H9 (cell line): ENCODE measurements around the gene NHS. TPM values are rescaled to one million over a fixed set of nuclear protein-coding genes. Genes with fewer than 3 reads are reported as not detected.
"Not testable (repeated sequence)": the region's sequence is repeated elsewhere in the genome, so short reads cannot be mapped to it uniquely, and the experiment has no call there.

Experiments used
- DNase-seq: peaks from one replicate; pipeline ENCODE4 v3.0.0-alpha.2; 2017
- H2AFZ ChIP-seq: one replicate; pipeline ENCODE4 v1.6.1; 2013; ENCODE audit warnings: mild to moderate bottlenecking, low read length, control low read depth, moderate library complexity
- H2AK5ac ChIP-seq: 2 replicates; pipeline ENCODE4 v1.6.1; 2013; ENCODE audit warnings: low read length, control low read depth, mixed read lengths; ENCODE audit not compliant: insufficient read length
- H2BK120ac ChIP-seq: one replicate; pipeline ENCODE4 v1.6.1; 2013; ENCODE audit warnings: low read depth, mild to moderate bottlenecking, low read length, control low read depth, inconsistent platforms; ENCODE audit not compliant: poor library complexity, severe bottlenecking
- H2BK12ac ChIP-seq: 2 replicates; pipeline ENCODE4 v1.6.1; 2013; ENCODE audit warnings: low read length, control low read depth, mixed read lengths, low read depth; ENCODE audit not compliant: insufficient read length
- H2BK15ac ChIP-seq: 2 replicates; pipeline ENCODE4 v1.6.1; 2013; ENCODE audit warnings: low read depth, low read length, control low read depth
- H2BK20ac ChIP-seq: one replicate; pipeline ENCODE4 v1.6.1; 2013; ENCODE audit warnings: low read depth, mild to moderate bottlenecking, low read length, control low read depth, inconsistent platforms; ENCODE audit not compliant: poor library complexity, severe bottlenecking
- H2BK5ac ChIP-seq: 2 replicates; pipeline ENCODE4 v1.6.1; 2013; ENCODE audit warnings: low read length, control low read depth, mixed read lengths; ENCODE audit not compliant: insufficient read length
- H3K14ac ChIP-seq: 2 replicates; pipeline ENCODE4 v1.6.1; 2013; ENCODE audit warnings: low read length, control low read depth; ENCODE audit not compliant: insufficient read depth
- H3K18ac ChIP-seq: 2 replicates; pipeline ENCODE4 v1.6.1; 2013; ENCODE audit warnings: low read depth, mild to moderate bottlenecking, mixed read lengths, low read length, control low read depth; ENCODE audit not compliant: insufficient read length
- H3K23ac ChIP-seq: 2 replicates; pipeline ENCODE4 v1.6.1; 2013; ENCODE audit warnings: low read length, control low read depth, mixed read lengths, low read depth; ENCODE audit not compliant: insufficient read length
- H3K23me2 ChIP-seq: 2 replicates; pipeline ENCODE4 v1.6.1; 2013; ENCODE audit warnings: low read depth, mild to moderate bottlenecking, mixed read lengths, low read length, control low read depth; ENCODE audit not compliant: insufficient read length, poor library complexity, severe bottlenecking
- H3K27ac ChIP-seq: 2 replicates; pipeline ENCODE4 v1.5.1; 2013; ENCODE audit warnings: low read length, control low read depth, mixed read lengths, low read depth; ENCODE audit not compliant: insufficient read length
- H3K27me3 ChIP-seq: 2 replicates; pipeline ENCODE4 v1.6.1; 2013; ENCODE audit warnings: low read length, control low read depth, inconsistent platforms; ENCODE audit not compliant: insufficient read depth
- H3K4ac ChIP-seq: 2 replicates; pipeline ENCODE4 v1.6.1; 2013; ENCODE audit warnings: low read depth, mild to moderate bottlenecking, control low read depth, inconsistent platforms, low read length, moderate library complexity
- H3K4me1 ChIP-seq: 2 replicates; pipeline ENCODE4 v1.6.1; 2013; ENCODE audit warnings: low read length, control low read depth, inconsistent platforms; ENCODE audit not compliant: insufficient read depth
- H3K4me2 ChIP-seq: 2 replicates; pipeline ENCODE4 v1.6.1; 2013; ENCODE audit warnings: low read length, control low read depth, mixed read lengths; ENCODE audit not compliant: insufficient read length, insufficient read depth
- H3K56ac ChIP-seq: 2 replicates; pipeline ENCODE4 v1.6.1; 2013; ENCODE audit warnings: low read depth, mild to moderate bottlenecking, mixed read lengths, low read length, control low read depth; ENCODE audit not compliant: insufficient read length
- H3K79me1 ChIP-seq: 2 replicates; pipeline ENCODE4 v1.6.1; 2013; ENCODE audit warnings: low read depth, mild to moderate bottlenecking, moderate library complexity, low read length, control low read depth, inconsistent platforms; ENCODE audit not compliant: insufficient read depth, poor library complexity, severe bottlenecking
- H3K79me2 ChIP-seq: 2 replicates; pipeline ENCODE4 v1.6.1; 2013; ENCODE audit warnings: low read length, control low read depth, inconsistent platforms; ENCODE audit not compliant: insufficient read depth
- H3K9ac ChIP-seq: 2 replicates; pipeline ENCODE4 v1.6.1; 2013; ENCODE audit warnings: low read length, control low read depth, mixed read lengths; ENCODE audit not compliant: insufficient read length; ENCODE audit errors: extremely low read depth
- H3K9me3 ChIP-seq: one replicate; pipeline ENCODE4 v1.6.1; 2013; ENCODE audit warnings: low read depth, low read length, inconsistent platforms; ENCODE audit not compliant: control insufficient read depth
- H3T11ph ChIP-seq: one replicate; pipeline ENCODE4 v1.6.1; 2013; ENCODE audit warnings: mild to moderate bottlenecking, low read length, control low read depth, inconsistent platforms
- H4K20me1 ChIP-seq: one replicate; pipeline ENCODE4 v1.6.1; 2013; ENCODE audit not compliant: control insufficient read depth, insufficient read length, insufficient read depth
- H4K5ac ChIP-seq: 2 replicates; pipeline ENCODE4 v1.6.1; 2013; ENCODE audit warnings: low read depth, mild to moderate bottlenecking, mixed read lengths, low read length, control low read depth; ENCODE audit not compliant: insufficient read length
- H4K8ac ChIP-seq: replicated peaks from 2 replicates; pipeline ENCODE4 v1.6.1; 2013; ENCODE audit warnings: low read length, control low read depth, mixed read lengths, low read depth; ENCODE audit not compliant: insufficient read length
- H4K91ac ChIP-seq: 2 replicates; pipeline ENCODE4 v1.6.1; 2013; ENCODE audit warnings: low read depth, mild to moderate bottlenecking, moderate library complexity, mixed read lengths, low read length, control low read depth; ENCODE audit not compliant: insufficient read length
- H3K27ac Mint-ChIP-seq, 3 experiments: 2 replicates in 2 of 3; 3 replicates in 1 of 3; pipeline ENCODE4 v1.8.0; 2020 to 2021; ENCODE audit warnings: mixed read lengths in 3 of 3, mild to moderate bottlenecking in 1 of 3, moderate library complexity in 1 of 3
- H3K27me3 Mint-ChIP-seq: 2 replicates; pipeline ENCODE4 v1.8.0; 2021; ENCODE audit warnings: low read depth, mild to moderate bottlenecking, moderate library complexity, mixed read lengths
- H3K36me3 Mint-ChIP-seq, 3 experiments: 2 replicates in 2 of 3; 3 replicates in 1 of 3; pipeline ENCODE4 v1.8.0; 2020 to 2021; ENCODE audit warnings: low read depth in 3 of 3, mixed read lengths in 3 of 3; ENCODE audit not compliant: insufficient read depth in 1 of 3
- H3K4me1 Mint-ChIP-seq, 2 experiments: 2 replicates each; pipeline ENCODE4 v1.8.0; 2020; ENCODE audit warnings: mixed read lengths in 2 of 2
- H3K4me3 Mint-ChIP-seq, 2 experiments: 2 replicates in 1 of 2; 3 replicates in 1 of 2; pipeline ENCODE4 v1.8.0; 2020 to 2021; ENCODE audit warnings: mild to moderate bottlenecking in 2 of 2, mixed read lengths in 2 of 2, moderate library complexity in 1 of 2
- H3K9me3 Mint-ChIP-seq, 2 experiments: 2 replicates in 1 of 2; 3 replicates in 1 of 2; pipeline ENCODE4 v1.8.0; 2020; ENCODE audit warnings: mild to moderate bottlenecking in 2 of 2, mixed read lengths in 2 of 2, moderate library complexity in 1 of 2
- WGBS: extraction: QIAGEN DNeasy Blood & Tissue Kit; methylation state at CpG from one replicate; pipeline ENCODE4 v1.1.7; 2013; ENCODE audit warnings: missing lambda C conversion rate, low lambda C conversion rate, mixed read lengths; ENCODE audit not compliant: insufficient read length; ENCODE audit errors: extremely low coverage; 5-methylcytosine and 5-hydroxymethylcytosine counted together
- total RNA-seq: library from RNA; stranded (reverse); gene quantifications from 2 replicates; pipeline ENCODE4 v1.2.1, GENCODE V29; 2021
- TF ChIP-seq, protein P1 (sequence below): fragments of 200-600 bp; sonication (generic); conservative IDR thresholded peaks from 3 replicates; pipeline ENCODE4 v1.8.0; 2021; ENCODE audit warnings: antibody characterized with exemption, mild to moderate bottlenecking

Gene NHS
- total RNA-seq, 1 experiment from 2014 or later, result 8.7 TPM

DNA sequence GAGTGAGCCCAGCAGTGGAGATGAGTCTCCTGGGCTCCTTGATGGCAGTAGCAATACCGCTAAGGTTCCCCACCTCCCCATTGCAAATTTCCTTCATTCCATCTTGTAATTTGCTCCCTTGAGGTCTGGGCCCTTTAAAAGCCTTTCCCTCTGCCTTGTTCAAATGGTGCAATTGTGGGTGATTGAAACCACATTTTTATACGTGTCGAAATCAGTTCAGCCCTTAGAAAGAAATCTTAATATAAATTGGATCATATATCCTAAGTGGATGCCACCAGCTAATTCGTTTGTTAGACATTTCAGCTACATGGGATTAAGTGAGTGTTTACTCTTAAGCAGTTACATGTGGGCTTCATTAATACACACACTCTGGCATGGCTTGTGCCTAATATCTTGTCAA lies 68.6 kb downstream of the NHS start:
- no peak overlapping the region for H3K14ac ChIP-seq
- no peak overlapping the region for H2BK15ac ChIP-seq
- H2BK5ac ChIP-seq, result no peak overlapping the region
- H3K27ac ChIP-seq, result no peak overlapping the region
- Mint-ChIP-seq H3K4me1 (peaks cover 16 to 23% of the 10 kb centered on the region in 2 experiments), H3K9me3 (no peaks in the 10 kb centered on the region), H3K27me3 (no peaks in the 10 kb centered on the region), H3K36me3 (no peaks in the 10 kb centered on the region), H3K27ac (no peak overlapping the region), H3K4me3 (no peak overlapping the region; a peak in 1 of 5 replicates)
- H3T11ph ChIP-seq, result no peak overlapping the region
- H3K9ac ChIP-seq, result no peak overlapping the region
- H2BK120ac ChIP-seq, result no peak overlapping the region
- no peak overlapping the region for H3K23ac ChIP-seq
- no peak overlapping the region for H4K8ac ChIP-seq
- H3K79me1 ChIP-seq, result no peaks in the 10 kb centered on the region
- no peaks in the 10 kb centered on the region for H4K20me1 ChIP-seq
- no CpG with 5 or more reads among the region's 4 CpGs for WGBS
- no peak overlapping the region for H3K4me2 ChIP-seq
- no peaks in the 10 kb centered on the region for H3K23me2 ChIP-seq
- no peaks in the 10 kb centered on the region for H3K9me3 ChIP-seq
- no peak overlapping the region for H4K5ac ChIP-seq
- no peak overlapping the region for H3K4ac ChIP-seq
- DNase-seq, result no peak
- TF ChIP-seq, protein P1, sequence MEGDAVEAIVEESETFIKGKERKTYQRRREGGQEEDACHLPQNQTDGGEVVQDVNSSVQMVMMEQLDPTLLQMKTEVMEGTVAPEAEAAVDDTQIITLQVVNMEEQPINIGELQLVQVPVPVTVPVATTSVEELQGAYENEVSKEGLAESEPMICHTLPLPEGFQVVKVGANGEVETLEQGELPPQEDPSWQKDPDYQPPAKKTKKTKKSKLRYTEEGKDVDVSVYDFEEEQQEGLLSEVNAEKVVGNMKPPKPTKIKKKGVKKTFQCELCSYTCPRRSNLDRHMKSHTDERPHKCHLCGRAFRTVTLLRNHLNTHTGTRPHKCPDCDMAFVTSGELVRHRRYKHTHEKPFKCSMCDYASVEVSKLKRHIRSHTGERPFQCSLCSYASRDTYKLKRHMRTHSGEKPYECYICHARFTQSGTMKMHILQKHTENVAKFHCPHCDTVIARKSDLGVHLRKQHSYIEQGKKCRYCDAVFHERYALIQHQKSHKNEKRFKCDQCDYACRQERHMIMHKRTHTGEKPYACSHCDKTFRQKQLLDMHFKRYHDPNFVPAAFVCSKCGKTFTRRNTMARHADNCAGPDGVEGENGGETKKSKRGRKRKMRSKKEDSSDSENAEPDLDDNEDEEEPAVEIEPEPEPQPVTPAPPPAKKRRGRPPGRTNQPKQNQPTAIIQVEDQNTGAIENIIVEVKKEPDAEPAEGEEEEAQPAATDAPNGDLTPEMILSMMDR, result no peak
- H3K18ac ChIP-seq, result no peak overlapping the region
- H2AK5ac ChIP-seq, result no peak overlapping the region
- H2AFZ ChIP-seq, result no peak overlapping the region
- no peak overlapping the region for H4K91ac ChIP-seq
- no peak overlapping the region for H2BK12ac ChIP-seq
- no peak overlapping the region for H2BK20ac ChIP-seq
- H3K56ac ChIP-seq, result no peak overlapping the region
- no peaks in the 10 kb centered on the region for H3K27me3 ChIP-seq
- H3K79me2 ChIP-seq, result no peaks in the 10 kb centered on the region
- H3K4me1 ChIP-seq, result no peaks in the 10 kb centered on the region; the same call in 1 of the 2 replicates

DNA sequence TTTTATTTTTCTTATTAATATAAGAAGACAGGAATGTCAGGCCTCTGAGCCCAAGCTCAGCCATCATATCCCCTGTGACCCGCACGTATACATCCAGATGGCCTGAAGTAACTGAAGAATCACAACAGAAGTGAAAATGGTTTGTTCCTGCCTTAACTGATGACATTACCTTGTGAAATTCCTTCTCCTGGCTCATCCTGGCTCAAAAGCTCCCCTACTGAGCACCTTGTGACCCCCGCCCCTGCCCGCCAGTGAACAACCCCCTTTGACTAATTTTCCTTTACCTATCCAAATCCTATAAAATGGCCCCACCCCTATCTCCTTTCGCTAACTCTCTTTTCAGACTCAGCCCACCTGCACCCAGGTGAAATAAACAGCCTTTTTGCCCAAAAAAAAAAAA lies 71.3 kb downstream of the NHS start:
- not testable (repeated sequence) for H4K8ac ChIP-seq, H3K23me2 ChIP-seq, H3T11ph ChIP-seq, H2BK5ac ChIP-seq, H3K79me2 ChIP-seq, H3K4ac ChIP-seq, H3K9ac ChIP-seq, H3K27me3 Mint-ChIP-seq, H3K56ac ChIP-seq, H2BK15ac ChIP-seq, H3K27me3 ChIP-seq, H2AK5ac ChIP-seq, H2AFZ ChIP-seq, H3K14ac ChIP-seq, H3K36me3 Mint-ChIP-seq, H3K4me3 Mint-ChIP-seq, H4K5ac ChIP-seq, H4K20me1 ChIP-seq, H3K9me3 ChIP-seq, H2BK120ac ChIP-seq, H3K79me1 ChIP-seq, H3K18ac ChIP-seq, H3K4me1 ChIP-seq, H3K9me3 Mint-ChIP-seq, H3K27ac ChIP-seq, H3K4me2 ChIP-seq, H2BK20ac ChIP-seq, H2BK12ac ChIP-seq, H4K91ac ChIP-seq, DNase-seq, H3K23ac ChIP-seq
- WGBS, result no CpG with 5 or more reads among the region's 5 CpGs
- peaks cover 18 to 28% of the 10 kb centered on the region in 2 experiments for H3K4me1 Mint-ChIP-seq
- peak overlapping the region in 1 of 3 experiments; percentile 56; a peak in 2 of 7 replicates for H3K27ac Mint-ChIP-seq
